NOMO-1 (cell line): ENCODE measurements around the gene PLEKHO2.

Source experiments
- DNase-seq, 2 experiments: peaks; one replicate each; lab custom pipeline; 2025; ENCODE audit not compliant: unreplicated experiment in 2 of 2; lab: John Stamatoyannopoulos, UW

PLEKHO2 gene

DNA sequence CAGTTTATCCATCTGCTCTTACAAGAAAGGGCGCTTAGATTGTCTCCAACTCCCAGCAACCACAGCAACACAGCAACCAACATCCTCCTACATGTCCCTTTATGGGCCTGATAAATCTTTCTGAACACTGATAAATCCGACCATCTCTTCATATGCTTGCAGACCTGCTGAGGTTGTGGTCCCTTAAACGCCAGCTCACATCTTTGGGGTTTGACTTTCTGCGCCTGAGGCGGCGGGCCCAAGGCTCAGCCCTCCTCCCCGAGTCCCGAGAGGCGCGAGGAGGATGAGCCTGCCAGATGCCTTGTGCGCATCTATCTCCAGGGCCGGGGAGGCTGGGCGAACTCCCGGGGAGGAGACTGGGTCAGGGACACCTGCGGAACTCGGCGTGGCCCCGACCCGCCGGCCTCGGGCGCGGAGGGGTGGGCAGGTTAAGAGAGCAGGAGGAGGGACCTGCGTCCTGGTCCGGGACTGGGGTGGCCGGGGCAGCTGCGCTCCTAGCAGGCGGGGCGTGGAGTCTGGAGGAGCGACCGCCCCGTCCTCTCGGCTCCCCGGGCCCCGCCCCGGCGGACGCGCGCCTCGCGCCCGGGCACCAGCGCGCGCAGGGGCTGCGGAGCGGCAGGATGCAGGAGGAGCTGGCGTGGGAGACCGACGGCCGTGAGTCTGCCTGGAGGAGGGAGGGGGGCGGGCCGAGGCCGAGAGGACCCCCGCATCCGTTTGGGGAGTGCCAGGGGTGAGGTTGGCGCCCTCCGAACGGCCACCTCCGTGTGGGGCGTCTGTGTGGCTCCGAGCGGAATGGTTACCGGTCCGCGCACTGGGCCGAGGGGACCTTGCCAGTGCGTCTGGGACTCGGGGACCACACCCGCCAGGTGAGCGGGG is 69.8 kb downstream of the PLEKHO2 start, which contains the start of gene ANKDD1A:
TSS of gene ANKDD1A (plus strand) at position 592 of the 876 bp plus-strand sequence. CDS start at position 621, 29 bp downstream.
- peak; percentile 35 to 38 for DNase-seq

DNA sequence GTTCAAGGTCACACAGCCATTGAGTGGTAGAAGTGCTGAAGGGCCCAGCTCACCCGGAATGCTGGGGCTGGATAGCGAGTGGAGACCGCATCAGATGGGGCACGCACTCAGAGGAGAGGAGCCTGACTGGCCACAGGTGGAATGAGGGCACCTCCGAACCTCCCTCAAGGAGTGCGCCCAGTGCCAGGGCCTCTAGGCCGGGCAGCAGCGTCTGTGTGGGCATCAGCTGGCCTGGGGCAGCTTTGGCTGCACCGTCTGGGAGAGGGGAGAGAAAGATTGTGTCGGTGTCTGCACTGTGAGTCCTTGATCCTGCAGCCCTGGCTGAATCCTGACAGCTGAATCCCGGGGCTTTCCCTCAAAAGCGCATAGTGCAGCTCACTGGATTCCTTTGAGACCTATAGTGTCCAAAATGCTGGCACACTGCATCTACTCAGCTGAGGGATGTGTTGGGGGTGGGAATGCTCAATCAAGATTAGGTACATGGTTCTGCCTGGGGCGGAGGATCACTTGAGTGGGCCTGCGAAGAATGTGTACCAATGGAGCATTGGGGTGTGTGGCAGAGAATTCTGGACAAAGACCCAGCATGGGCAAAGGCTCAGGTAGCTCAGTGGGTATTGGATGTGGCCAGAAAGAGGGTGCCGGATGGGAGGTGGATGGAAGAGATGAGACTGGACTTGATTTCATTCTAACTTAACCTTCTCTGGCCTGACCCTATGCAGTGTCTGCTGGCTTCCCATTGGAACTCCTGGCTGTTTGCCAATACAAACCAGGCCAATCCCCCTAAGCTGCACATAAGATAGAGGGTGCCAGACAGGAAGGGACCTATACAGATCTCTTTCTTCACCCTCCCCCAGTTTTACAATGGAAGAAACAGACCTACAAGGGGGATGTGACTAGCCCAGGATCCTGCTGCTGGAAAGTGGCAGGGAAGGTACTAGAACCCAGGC is 70.9 kb downstream of the PLEKHO2 start:
- no peak for DNase-seq

DNA sequence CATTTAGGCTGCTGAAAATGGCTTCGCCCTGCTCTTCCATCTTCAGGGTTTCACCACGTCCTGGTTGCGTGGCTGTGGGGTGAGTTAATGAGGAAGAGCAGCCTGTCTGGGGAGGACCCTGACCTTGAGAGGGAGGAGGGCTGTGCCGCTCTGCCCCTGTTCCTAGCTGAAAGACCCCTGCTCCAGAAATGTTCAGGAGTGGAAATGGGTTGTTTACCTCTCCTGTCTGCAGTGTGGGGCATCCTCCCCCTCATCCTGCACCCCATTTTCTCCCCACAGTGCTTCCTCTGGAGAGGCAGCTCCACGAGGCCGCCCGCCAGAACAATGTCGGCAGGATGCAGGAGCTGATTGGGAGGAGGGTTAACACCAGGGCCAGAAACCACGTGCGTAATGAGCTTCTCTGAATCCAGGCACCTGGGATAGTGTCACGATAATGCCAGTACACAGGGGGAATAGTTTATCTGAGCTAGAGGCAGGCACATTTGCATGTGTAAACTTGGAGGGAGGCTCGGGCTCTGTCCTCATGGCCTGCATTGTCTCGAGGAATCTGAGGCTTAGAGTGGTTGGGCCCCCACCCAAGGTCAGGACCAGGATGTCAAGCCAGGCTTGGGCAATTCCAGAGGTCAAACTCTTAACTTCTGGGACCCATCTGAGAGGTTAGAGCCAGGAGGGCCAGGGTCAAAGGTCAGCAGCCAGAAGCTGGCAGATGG is 74.0 kb downstream of the PLEKHO2 start:
- DNase-seq: no peak

DNA sequence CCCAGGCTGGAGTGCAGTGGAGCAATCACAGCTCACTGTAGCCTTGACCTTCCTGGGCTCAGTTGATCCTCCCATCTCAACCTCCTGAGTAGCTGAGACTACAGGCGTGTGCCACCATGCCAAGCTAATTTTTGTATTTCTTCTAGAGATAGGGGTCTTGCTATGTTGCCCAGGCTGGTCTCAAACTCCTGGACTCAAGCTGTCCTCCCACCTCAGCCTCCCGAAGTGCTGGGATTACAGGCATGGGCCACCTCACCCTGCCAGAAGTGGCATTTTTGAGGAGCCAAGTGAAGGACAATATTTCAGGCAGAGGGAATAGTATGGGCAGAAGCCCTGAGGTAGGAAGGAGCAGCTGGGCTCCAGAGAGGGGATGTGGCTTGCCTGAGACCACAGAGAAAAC is 74.7 kb downstream of the PLEKHO2 start:
- DNase-seq: no peak

DNA sequence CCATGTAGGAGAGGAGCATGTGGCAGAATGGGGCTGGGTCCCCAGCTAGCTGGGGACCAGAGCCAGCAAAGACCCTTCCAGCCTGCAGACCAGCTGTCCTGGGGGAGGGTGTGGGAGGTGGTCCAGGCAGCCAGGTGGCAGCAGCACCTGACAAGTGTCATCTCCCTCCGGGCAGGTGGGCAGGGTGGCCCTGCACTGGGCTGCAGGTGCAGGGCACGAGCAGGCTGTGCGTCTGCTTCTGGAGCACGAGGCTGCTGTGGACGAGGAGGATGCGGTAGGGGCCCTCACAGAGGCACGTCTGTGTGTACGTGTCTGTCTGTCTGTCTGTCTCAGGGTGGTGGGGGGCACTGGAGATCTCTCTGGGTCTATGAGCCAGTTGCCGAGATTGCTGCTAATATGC is 75.5 kb downstream of the PLEKHO2 start:
- DNase-seq: no peak
